Effector CD4-positive, alpha-beta T cell (primary cell): Measurements from ENCODE around the gene NPHP4.

Experiments used
- DNase-seq: peaks from one replicate; pipeline ENCODE4 v3.0.0-alpha.2; 2020

Gene NPHP4

DNA sequence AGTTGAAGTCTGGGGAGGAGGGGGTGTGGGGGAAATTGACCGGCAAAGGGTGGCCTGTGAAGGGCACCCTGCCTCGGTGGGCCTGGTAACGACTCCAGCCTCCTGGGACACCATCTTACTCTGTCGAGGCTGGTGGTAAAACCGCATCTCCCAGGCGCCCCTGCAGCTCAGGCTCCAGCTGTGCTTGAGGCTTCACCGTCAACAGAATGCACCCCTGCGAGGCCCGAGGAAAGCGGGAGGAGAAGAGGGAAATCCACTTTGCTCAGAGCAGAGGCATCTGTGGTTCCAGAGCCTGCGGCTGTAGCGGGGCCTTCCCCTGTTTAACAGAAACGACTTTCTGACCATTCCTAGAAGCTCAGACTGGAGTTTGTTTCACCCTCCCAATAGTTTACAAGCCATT is 165.6 kb downstream of the NPHP4 start:
- no peak for DNase-seq

DNA sequence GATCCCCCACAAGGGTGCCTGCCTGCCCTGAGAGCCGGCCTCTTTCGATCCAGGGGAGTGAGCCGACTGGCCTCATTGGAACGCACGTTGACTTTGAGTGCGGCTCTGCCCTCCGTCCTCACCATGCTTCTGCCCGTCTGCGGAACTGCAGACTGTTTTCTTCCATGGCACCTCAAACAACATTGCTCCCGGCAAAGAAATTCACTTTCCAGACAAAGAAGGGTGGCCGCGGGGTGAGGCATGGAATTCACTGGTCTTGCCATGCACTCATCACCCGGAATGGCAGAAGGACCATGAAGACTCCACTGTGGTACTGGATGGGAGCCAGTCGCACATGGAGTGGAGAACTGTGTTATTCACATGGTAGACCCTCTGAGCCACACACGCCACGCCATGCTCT is 169.5 kb downstream of the NPHP4 start:
- no peak for DNase-seq

DNA sequence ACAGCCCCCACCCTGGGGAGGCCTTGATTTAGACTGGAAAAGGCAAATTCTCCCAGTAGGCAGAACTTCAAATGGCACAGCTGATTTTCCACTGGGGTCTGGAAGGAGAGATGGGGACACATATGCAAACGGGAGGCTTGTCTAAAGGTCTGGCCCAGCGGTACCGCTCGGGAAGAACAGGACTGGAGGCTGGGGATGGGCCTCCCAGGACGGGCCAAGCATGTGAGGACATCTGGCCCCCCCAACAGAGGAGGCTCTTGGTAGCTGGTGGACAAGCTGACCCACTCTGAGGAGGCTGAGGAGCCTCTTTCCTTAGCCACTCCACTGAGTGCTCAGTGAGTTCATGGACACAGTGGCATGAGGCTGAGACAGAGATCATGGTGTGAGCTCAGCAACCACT is 170.0 kb downstream of the NPHP4 start:
- DNase-seq = no peak

DNA sequence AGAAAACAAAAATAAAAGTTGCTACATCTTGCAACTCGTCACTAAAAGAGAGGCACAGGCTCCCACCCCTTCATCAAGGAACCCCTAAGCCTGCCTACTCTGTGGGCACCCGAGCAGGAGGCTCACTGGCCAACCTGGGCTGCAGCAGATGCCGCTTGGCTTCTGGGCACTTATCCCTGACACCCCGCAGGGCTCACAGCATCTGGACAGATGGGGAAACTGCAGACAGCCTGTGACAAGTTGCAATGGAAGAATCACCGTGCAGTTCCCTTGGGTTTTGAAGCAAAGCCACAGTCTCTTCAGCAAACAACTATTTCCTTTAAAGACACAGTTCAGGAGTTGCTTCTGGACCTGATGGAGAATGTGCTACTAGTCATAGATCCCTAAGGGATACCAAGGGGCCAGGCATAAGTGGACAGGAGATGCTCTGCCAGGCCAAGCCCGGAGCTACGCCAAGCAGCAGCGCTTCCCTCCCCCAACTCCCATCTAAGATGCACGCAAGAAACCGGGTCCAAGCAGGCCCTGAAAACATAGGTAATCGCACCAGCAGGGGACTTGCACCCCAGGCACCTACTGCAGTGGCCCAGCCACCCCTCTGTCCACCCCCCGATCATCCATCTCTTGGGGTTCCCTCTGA is 170.6 kb downstream of the NPHP4 start:
- no peak for DNase-seq

DNA sequence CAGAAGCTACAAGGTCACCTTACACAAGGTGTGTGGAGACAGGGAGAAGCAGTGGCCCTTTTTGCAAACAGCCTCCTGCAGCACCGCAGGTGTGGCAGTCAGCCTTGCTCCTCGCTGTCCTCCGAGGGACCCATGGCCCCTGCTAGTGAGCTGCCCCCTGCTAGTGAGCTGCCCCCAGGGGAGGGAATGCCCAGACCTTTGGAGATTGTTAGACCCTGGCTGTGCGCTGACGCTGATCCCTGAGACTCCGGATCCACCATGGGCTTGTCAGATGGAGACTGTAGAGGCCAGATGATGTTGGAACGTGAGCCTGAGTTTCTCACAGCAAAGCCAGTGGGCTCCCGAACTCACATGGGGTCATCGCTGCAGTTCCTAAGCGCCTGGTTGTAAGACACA is 172.2 kb downstream of the NPHP4 start:
- no peak for DNase-seq

DNA sequence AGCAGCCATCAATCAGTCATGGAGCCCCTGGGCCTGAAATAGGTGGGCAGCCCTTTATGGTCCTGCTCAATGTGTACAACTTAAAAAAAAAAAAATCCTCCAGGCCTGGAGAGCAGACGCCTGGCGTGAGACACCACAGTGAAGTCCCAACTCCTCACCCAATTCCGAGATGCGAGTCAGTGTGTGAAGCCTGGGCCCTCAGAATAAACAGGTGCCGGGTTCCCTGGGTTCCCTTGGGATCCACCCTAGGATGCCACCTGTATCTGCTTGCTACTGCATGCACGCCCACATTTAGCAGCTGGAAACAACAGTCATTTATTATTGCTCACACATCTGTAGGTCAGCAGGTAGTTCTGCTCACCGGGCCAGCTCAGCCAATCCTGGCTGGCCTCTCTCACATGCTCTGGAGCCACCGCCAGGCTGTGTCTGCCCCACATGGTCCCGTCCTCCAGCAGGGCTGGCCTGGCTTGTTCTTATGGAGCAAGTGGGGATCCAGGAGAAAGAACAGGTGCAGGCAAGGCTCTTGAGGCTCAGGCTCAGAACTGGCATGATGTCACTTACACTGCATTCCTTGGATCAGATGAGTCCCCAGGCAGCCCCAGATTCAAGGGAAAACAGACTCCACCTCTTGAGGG is 172.7 kb downstream of the NPHP4 start:
- DNase-seq = no peak

DNA sequence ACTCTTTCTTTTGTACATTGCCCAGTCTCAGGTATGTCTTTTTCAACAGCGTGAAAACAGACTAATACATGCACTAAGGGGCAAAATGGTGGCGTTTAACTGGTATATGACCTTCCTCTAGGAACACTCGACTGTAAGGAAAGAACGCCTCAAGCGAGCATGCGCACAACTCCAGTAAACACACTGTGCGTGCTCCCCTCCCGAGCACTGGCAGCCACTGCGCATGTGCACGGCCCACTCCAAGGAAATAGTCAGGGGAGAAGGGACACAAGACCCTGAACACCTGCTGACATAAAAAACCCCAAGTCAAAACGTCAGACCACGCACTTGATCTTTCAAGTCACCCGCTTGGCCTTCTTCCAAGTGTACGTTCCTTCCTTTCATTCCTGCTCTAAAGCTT is 173.5 kb downstream of the NPHP4 start:
- DNase-seq = no peak

DNA sequence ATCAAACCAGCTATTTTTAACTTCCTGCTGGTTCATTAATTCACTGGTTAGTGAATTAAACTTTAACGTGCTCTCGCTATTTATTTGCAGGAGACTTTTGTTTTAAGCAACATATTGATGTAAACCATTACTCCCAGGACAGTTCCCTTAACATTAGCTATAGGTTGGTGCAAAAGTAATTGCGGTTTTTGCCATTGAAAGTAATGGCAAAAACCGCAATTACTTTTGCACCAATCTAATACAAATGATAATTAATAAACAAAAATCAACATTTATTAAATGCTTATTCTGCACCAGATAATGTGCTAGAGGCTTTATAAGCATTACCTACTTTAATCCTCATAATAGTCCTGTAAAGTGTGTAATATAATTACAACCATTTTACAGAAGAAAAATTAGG is 176.5 kb downstream of the NPHP4 start:
- DNase-seq = no peak

DNA sequence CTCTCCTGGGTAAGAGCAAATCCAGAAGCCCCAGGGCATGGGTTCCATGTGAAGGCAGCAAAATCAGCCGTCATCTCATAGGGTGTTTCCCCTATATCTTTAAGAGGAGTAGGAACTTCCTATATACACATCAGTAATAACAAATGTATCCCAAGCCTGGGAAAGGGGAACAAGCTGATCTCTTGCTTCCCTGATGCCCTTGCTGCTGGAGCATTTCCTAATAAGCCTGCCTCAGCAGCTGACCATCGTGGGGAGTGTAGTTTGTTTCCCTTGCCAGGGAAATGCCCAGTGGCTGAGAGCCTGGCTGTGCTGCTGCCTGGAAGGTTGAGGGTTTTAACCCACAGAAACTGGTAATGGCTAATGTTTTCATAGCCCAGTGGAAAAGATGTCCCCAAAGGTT is 177.0 kb downstream of the NPHP4 start:
- DNase-seq = no peak

DNA sequence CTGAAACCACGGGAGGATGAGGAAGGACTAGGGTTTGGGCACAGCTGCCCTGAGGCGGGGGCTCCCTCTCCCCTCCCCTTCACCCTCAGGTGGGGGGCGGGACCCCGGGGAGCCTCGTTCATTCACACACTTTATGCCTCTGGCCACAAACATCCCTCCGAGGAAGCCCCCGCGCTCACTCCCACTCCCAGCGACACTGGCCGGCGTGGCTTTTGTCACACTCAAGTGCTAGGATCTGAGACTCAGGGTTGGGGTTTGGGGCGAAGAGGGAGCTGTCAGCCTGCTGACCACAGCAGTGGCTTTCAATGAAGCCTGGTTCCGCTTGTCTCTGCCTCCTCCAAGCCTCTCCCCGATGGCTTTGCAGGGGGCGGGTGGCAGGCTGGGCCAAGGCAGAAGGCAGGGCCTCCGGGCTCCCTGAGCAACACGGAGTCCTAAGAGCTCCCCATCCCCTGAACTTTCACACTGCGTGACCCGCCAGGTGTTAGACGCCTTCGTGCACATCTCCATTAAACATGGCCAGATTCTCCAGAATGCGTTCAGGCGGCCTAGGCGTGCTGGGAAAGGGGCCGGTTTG is 178.1 kb downstream of the NPHP4 start:
- no peak for DNase-seq

DNA sequence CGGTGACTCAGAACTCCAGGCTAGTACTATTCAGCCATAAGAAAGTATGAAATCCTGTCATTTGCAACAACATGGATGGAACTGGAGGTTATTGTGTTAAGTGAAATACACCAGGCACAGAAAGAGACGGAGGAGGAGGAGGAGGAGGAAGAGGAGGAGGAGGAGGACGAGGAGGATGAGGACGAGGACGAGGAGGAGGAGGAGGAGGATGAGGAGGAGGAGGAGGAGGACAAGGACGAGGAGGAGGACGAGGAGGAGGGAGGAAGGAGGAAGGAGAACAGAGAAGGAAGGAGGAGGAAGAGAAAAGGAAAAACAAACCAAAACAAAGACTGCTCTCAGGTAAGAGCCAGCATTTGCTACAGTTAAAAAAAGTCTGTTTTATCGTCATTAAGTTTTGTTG is 178.7 kb downstream of the NPHP4 start:
- no peak for DNase-seq
